ENCODE measurements around the gene NCKAP5.

DNA sequence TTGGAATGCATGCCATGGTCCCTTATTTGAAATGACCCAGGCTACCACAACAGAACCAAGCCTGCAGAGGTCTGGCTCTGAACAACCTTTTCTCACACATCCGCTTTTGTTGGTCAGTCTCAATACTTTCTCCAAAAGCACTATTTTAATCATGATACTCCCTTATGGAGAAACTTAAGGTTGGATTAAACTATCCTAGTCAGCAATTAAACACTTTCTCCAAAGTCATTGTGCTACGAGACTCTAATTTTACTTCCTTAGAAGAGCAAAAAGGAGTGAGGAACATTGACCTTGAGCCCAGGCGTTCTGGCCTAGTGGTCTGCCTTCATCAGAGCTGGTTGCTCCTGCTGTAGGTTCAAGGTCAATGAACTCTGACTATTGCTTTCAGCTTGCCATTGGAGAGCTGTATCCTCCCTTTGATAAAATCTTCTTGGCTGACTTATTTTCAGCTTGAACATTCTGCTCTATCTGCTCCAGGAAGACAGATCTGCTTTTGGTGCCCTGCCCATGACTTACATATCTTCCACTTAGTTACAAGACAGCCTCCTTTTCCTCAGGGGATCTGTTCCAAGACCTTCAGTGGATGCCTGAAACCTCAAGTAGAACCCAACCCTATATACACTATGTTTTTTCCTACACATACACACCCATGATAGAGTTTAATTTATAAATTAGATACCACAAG, 91.2 kb downstream of the NCKAP5 start:
- TF ChIP-seq, protein P1, sequence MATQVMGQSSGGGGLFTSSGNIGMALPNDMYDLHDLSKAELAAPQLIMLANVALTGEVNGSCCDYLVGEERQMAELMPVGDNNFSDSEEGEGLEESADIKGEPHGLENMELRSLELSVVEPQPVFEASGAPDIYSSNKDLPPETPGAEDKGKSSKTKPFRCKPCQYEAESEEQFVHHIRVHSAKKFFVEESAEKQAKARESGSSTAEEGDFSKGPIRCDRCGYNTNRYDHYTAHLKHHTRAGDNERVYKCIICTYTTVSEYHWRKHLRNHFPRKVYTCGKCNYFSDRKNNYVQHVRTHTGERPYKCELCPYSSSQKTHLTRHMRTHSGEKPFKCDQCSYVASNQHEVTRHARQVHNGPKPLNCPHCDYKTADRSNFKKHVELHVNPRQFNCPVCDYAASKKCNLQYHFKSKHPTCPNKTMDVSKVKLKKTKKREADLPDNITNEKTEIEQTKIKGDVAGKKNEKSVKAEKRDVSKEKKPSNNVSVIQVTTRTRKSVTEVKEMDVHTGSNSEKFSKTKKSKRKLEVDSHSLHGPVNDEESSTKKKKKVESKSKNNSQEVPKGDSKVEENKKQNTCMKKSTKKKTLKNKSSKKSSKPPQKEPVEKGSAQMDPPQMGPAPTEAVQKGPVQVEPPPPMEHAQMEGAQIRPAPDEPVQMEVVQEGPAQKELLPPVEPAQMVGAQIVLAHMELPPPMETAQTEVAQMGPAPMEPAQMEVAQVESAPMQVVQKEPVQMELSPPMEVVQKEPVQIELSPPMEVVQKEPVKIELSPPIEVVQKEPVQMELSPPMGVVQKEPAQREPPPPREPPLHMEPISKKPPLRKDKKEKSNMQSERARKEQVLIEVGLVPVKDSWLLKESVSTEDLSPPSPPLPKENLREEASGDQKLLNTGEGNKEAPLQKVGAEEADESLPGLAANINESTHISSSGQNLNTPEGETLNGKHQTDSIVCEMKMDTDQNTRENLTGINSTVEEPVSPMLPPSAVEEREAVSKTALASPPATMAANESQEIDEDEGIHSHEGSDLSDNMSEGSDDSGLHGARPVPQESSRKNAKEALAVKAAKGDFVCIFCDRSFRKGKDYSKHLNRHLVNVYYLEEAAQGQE (IDR thresholded peaks at IDR 0.05; ENCODE audit: low read depth), result no peak
- TF ChIP-seq USF1 (IDR thresholded peaks at IDR 0.05) (no peak), TEAD4 (IDR thresholded peaks at IDR 0.05) (no peak), CEBPB (IDR thresholded peaks at IDR 0.05) (no peak), ZBTB7A (IDR thresholded peaks at IDR 0.05; ENCODE audit: low read depth) (no peak), CREB1 (IDR thresholded peaks at IDR 0.05; ENCODE audit: low read depth) (no peak), RAD21 (IDR thresholded peaks at IDR 0.05; ENCODE audit: low read depth) (no peak), FOXM1 (IDR thresholded peaks at IDR 0.05; ENCODE audit: borderline replicate concordance, low read depth) (no peak)
- TF ChIP-seq, protein P2, sequence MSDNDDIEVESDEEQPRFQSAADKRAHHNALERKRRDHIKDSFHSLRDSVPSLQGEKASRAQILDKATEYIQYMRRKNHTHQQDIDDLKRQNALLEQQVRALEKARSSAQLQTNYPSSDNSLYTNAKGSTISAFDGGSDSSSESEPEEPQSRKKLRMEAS (IDR thresholded peaks at IDR 0.05), result no peak
